NB4 (cell line): ENCODE data around the gene TEAD1.

Source experiments
- MYC ChIP-seq: IDR thresholded peaks from 2 replicates; pipeline ENCODE4 v1.6.1; 2011; ENCODE audit warnings: low read depth, low read length
- TF ChIP-seq, protein P1 (sequence below): IDR thresholded peaks from one replicate; pipeline ENCODE4 v1.5.1; 2012; ENCODE audit warnings: low read depth, low read length

DNA sequence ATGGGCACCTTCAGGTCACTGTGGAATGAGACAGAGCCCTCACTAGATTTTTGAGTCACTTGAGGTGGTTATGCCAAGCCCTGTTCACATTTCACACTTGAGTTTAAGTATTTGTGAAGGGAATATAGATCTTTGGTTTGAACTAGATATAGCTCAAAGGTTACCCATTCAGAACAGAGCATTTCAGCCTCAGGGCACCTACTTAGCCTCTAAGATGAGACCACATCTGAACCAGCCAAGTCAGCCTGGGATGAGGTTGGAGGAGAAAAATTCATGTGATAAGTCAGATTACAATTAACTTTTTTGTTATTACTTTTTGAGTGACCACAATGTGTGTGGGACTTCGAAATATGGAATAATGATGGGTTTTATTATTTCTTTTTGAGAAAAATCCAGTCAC lies 127.8 kb downstream of the TEAD1 start:
- TF ChIP-seq, protein P1, sequence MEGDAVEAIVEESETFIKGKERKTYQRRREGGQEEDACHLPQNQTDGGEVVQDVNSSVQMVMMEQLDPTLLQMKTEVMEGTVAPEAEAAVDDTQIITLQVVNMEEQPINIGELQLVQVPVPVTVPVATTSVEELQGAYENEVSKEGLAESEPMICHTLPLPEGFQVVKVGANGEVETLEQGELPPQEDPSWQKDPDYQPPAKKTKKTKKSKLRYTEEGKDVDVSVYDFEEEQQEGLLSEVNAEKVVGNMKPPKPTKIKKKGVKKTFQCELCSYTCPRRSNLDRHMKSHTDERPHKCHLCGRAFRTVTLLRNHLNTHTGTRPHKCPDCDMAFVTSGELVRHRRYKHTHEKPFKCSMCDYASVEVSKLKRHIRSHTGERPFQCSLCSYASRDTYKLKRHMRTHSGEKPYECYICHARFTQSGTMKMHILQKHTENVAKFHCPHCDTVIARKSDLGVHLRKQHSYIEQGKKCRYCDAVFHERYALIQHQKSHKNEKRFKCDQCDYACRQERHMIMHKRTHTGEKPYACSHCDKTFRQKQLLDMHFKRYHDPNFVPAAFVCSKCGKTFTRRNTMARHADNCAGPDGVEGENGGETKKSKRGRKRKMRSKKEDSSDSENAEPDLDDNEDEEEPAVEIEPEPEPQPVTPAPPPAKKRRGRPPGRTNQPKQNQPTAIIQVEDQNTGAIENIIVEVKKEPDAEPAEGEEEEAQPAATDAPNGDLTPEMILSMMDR = no peak
- no peak for TF ChIP-seq MYC
